ENCODE data around the gene PRLR. TPM values are rescaled to one million over a fixed set of nuclear protein-coding genes. Genes with fewer than 3 reads are reported as not detected.

PRLR gene
- total and polyA plus RNA-seq, 10 of the 15 experiments (the other 5 are each of a cell fraction or from before 2014, with no cell fraction given) = 0.03 to 8.1 (median 0.20) TPM

DNA sequence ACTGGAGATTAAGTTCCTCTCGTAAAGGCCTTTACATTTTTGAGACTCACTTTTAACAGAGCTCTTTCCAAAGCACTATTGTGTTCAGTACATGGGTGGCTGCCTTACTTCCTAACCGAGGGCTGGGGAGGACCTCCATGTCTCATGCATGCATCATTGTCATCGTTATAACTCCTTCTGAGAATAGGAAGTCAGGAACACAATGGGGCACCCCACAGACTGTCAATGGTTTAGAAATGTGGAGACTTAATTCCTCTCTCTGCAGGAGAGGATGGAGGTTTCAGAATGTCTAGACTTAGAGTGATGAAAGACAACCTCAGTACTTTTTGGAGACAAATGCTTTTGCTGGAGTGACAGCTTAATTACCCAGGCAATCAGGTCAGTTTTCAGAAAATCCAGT lies 83.9 kb downstream of the PRLR start:
- Histone ChIP-seq H3K27me3 (replicated peaks in 1 of 2; ENCODE audit: control insufficient read depth in 2 of 2, insufficient read depth in 2 of 2, low read length in 1 of 2) (no peaks in the 10 kb centered on the region), H4K20me1 (ENCODE audit: control insufficient read depth, insufficient read depth) (no peaks in the 10 kb centered on the region), H2AFZ (ENCODE audit: control insufficient read depth, low read depth, low read length) (no peak overlapping the region), H3K27ac (ENCODE audit: control insufficient read depth, insufficient read depth) (no peak overlapping the region), H3K79me2 (ENCODE audit: control insufficient read depth, insufficient read depth, low read length) (no peaks in the 10 kb centered on the region), H3K4me2 (ENCODE audit: control insufficient read depth, insufficient read depth) (no peak overlapping the region), H3K4me1 (ENCODE audit: control insufficient read depth, insufficient read depth, low read length) (no peaks in the 10 kb centered on the region), H3K9me3 (replicated peaks; ENCODE audit: control insufficient read depth, insufficient read depth, low read length) (no peaks in the 10 kb centered on the region), H3K9ac (ENCODE audit: control insufficient read depth, insufficient read depth, low read length) (no peak overlapping the region), H3K4me3 (no peak overlapping the region), H3K36me3 (ENCODE audit: control insufficient read depth in 2 of 2, insufficient read depth in 2 of 2, low read length in 1 of 2) (no peaks in the 10 kb centered on the region)
- intact Hi-C loops (cut with micrococcal nuclease; ENCODE audit: unreplicated experiment) = no loop called here
- in situ Hi-C loops (cut with MboI) = no loop called here
- FAIRE-seq = no peak
- ChIA-PET RAD21 (ENCODE audit: unreplicated experiment) (no interaction called here), POLR2A (no interaction called here), SMC1A (ENCODE audit: uncharacterized antibody, unreplicated experiment) (interaction anchor here (0.8 kb wide), 1 partner anchor 13 kb away, joined by 3 read pairs; no protein-coding TSS in a partner anchor), CTCF (interaction anchor here (0.9 to 1.4 kb wide), 3 partner anchors 10 to 23 kb away, joined by 3 read pairs; no protein-coding TSS in a partner anchor)
- no TSS peak for BruUV-seq (replicated peaks)
- TF ChIP-seq BHLHE40 (IDR thresholded peaks at IDR 0.05; ENCODE audit: borderline replicate concordance in 1 of 2, low read depth in 2 of 2, low read length in 1 of 2) (no peak), TCF3 (IDR thresholded peaks at IDR 0.05; ENCODE audit: borderline replicate concordance, insufficient read depth, low read depth, low read length) (no peak), E4F1 (IDR thresholded peaks at IDR 0.05; ENCODE audit: borderline replicate concordance, partially characterized antibody) (no peak), DPF2 (IDR thresholded peaks at IDR 0.05) (no peak), GATAD2B (conservative IDR thresholded peaks at IDR 0.05; ENCODE audit: low read depth) (no peak), CREB1 (IDR thresholded peaks at IDR 0.05; ENCODE audit: low read depth) (no peak), ZNF384 (IDR thresholded peaks at IDR 0.05; ENCODE audit: borderline replicate concordance, low read depth, low read length) (no peak), SMC3 (IDR thresholded peaks at IDR 0.05; ENCODE audit: borderline replicate concordance, low read length) (no peak), EZH2 (IDR thresholded peaks at IDR 0.05; ENCODE audit: borderline replicate concordance, control insufficient read depth, low read depth, low read length) (no peak), SP1 (IDR thresholded peaks at IDR 0.05; ENCODE audit: low read depth, low read length) (no peak), RELB (IDR thresholded peaks at IDR 0.05; ENCODE audit: low read depth) (no peak), SMAD1 (IDR thresholded peaks at IDR 0.05; ENCODE audit: low read depth, partially characterized antibody) (no peak), TARDBP (IDR thresholded peaks at IDR 0.05; ENCODE audit: borderline replicate concordance) (no peak), MXI1 (IDR thresholded peaks at IDR 0.05; ENCODE audit: low read depth, low read length) (no peak), JUNB (IDR thresholded peaks at IDR 0.05) (no peak), NFIC (IDR thresholded peaks at IDR 0.05; ENCODE audit: low read depth, low read length) (no peak)
- TF ChIP-seq, protein P1, sequence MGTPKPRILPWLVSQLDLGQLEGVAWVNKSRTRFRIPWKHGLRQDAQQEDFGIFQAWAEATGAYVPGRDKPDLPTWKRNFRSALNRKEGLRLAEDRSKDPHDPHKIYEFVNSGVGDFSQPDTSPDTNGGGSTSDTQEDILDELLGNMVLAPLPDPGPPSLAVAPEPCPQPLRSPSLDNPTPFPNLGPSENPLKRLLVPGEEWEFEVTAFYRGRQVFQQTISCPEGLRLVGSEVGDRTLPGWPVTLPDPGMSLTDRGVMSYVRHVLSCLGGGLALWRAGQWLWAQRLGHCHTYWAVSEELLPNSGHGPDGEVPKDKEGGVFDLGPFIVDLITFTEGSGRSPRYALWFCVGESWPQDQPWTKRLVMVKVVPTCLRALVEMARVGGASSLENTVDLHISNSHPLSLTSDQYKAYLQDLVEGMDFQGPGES (IDR thresholded peaks at IDR 0.05) = no peak
- TF ChIP-seq, protein P2, sequence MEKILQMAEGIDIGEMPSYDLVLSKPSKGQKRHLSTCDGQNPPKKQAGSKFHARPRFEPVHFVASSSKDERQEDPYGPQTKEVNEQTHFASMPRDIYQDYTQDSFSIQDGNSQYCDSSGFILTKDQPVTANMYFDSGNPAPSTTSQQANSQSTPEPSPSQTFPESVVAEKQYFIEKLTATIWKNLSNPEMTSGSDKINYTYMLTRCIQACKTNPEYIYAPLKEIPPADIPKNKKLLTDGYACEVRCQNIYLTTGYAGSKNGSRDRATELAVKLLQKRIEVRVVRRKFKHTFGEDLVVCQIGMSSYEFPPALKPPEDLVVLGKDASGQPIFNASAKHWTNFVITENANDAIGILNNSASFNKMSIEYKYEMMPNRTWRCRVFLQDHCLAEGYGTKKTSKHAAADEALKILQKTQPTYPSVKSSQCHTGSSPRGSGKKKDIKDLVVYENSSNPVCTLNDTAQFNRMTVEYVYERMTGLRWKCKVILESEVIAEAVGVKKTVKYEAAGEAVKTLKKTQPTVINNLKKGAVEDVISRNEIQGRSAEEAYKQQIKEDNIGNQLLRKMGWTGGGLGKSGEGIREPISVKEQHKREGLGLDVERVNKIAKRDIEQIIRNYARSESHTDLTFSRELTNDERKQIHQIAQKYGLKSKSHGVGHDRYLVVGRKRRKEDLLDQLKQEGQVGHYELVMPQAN (conservative IDR thresholded peaks at IDR 0.05) = no peak
- 0% methylated on average over 3 of the region's 3 CpGs for WGBS (ENCODE audit: insufficient coverage, insufficient replicate concordance, low lambda C conversion rate, missing lambda C conversion rate)
- DNase-seq (ENCODE audit: low read depth, low spot score) = no peak
- ATAC-seq = no peak
